SU-DHL-6 (cell line): ENCODE measurements around the gene AP3D1.

ENCODE experiments used
- CTCF ChIP-seq: fragments of 200-600 bp; sonication (generic); IDR thresholded peaks from one replicate; pipeline ENCODE4 v1.5.1; 2017; ENCODE audit warnings: antibody characterized with exemption, mild to moderate bottlenecking, low read length, moderate library complexity; ENCODE audit not compliant: insufficient read depth, poor library complexity, severe bottlenecking
- EZH2phosphoT487 ChIP-seq: fragments of 200-600 bp; sonication (generic), shearing (Covaris generic); conservative IDR thresholded peaks from 2 replicates; pipeline ENCODE4 v1.6.1; 2018; ENCODE audit warnings: mild to moderate bottlenecking, antibody characterized with exemption, low read length, moderate library complexity, mixed read lengths

- TF ChIP-seq CTCF (no peak), EZH2phosphoT487 (no peak)
Observed at GRCh38 chr19:2136796-2137195, 14.6 kb downstream of the AP3D1 start.
